AG10803 (cell line): Measurements from ENCODE around the gene BAHCC1.

Experiments used
- DNase-seq: peaks from one replicate; pipeline ENCODE4 v3.0.0; 2010; ENCODE audit warnings: low read depth
- H3K4me3 ChIP-seq: 2 replicates; pipeline ENCODE4 v1.5.1; 2011; ENCODE audit warnings: mild to moderate bottlenecking, low read length, control low read depth
- TF ChIP-seq, protein P1 (sequence below): conservative IDR thresholded peaks from 2 replicates; pipeline ENCODE4 v1.5.1; 2011; ENCODE audit warnings: mild to moderate bottlenecking, low read length, control low read depth, inconsistent platforms

The BAHCC1 gene

DNA sequence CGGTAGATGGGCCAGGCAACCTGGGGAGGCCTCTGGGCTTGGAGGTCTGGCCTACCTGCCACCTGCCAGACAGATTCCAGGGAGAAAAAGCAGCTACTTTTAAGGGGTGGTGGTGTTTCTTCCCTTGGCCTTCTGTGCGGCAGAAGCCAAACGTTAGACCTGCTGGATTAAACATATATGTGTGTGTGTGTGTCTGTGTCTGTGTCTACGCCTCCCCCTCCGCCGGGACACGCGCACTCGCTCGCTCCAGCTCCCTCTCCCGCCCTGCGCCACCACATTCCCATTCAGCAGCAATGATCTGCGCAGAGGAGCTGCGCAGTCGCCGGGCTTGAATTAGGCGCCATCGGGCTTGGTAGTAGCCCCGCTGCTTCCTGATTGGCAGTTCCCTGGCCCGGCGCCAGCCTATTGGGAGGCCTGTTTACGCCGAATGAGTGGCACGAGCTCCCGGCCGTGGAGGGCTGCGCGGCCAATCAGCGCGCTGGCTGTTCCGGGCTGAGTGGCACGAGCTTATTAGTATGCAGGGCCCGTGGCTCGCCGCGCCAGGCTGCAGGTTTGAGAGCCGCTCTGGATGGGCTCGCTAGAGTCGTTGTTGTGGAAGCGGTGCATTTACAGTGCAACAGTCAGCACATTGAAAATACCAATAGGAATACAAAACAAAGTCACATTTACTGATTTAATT, at the start of gene BAHCC1:
BAHCC1 (plus strand) TSS at position 537 of the 679 bp plus-strand sequence. CDS start 4,283 bp downstream, outside the sequence.
- DNase-seq = peak; percentile 100
- TF ChIP-seq, protein P1, sequence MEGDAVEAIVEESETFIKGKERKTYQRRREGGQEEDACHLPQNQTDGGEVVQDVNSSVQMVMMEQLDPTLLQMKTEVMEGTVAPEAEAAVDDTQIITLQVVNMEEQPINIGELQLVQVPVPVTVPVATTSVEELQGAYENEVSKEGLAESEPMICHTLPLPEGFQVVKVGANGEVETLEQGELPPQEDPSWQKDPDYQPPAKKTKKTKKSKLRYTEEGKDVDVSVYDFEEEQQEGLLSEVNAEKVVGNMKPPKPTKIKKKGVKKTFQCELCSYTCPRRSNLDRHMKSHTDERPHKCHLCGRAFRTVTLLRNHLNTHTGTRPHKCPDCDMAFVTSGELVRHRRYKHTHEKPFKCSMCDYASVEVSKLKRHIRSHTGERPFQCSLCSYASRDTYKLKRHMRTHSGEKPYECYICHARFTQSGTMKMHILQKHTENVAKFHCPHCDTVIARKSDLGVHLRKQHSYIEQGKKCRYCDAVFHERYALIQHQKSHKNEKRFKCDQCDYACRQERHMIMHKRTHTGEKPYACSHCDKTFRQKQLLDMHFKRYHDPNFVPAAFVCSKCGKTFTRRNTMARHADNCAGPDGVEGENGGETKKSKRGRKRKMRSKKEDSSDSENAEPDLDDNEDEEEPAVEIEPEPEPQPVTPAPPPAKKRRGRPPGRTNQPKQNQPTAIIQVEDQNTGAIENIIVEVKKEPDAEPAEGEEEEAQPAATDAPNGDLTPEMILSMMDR = no peak; the same call in 1 of the 2 replicates
- peak within 1 kb of the TSS; percentile 74 for H3K4me3 ChIP-seq

GRCh38 chr17:81346090-81346907, 49.0 kb upstream of the BAHCC1 start:
- peak overlapping the region; percentile 67 for H3K4me3 ChIP-seq
- TF ChIP-seq, protein P1 = no peak
- peak; percentile 95 for DNase-seq

- peak overlapping the region; percentile 67 for H3K4me3 ChIP-seq
- no peak for DNase-seq
- TF ChIP-seq, protein P1 = no peak
Measured at GRCh38 chr17:81346908-81347349, 48.3 kb upstream of the BAHCC1 start.

- H3K4me3 ChIP-seq = no peak overlapping the region
- TF ChIP-seq, protein P1 = no peak
- no peak for DNase-seq
Measured at GRCh38 chr17:81347437-81347836, 47.8 kb upstream of the BAHCC1 start.

GRCh38 chr17:81348097-81349055, 46.9 kb upstream of the BAHCC1 start:
- no peak overlapping the region for H3K4me3 ChIP-seq
- no peak for DNase-seq
- TF ChIP-seq, protein P1 = no peak

GRCh38 chr17:81349397-81350319, 45.6 kb upstream of the BAHCC1 start:
- TF ChIP-seq, protein P1 = no peak
- DNase-seq = no peak
- no peak overlapping the region for H3K4me3 ChIP-seq
